HG03280 (cell line): ENCODE results near the gene GPR148.

Experiments
- ATAC-seq: cut with Tn5 transposase; IDR thresholded peaks from one replicate; pipeline ENCODE4 v1.9.1; 2021; ENCODE audit warnings: mild to moderate bottlenecking, moderate library complexity; ENCODE audit not compliant: unreplicated experiment

Gene GPR148

DNA sequence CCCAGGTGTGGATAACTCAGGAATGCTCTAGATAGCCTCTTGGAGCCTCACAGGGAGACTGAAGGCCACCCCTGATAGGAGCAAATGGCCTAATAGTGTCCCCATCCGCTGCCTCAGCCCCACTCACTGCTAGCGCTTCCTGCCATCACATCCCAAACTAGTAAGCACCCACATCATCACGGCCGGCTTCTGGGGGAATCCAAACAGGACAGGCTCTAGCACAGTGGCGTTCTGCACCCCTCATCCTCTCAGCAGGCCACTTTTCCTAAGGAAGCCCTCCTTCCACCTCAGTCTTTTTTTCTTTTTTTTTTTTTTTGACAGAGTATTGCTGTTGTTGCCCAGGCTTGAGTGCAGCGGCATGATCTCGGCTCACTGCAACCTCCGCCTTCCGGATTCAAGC, 20.2 kb downstream of the GPR148 start:
- no peak for ATAC-seq

DNA sequence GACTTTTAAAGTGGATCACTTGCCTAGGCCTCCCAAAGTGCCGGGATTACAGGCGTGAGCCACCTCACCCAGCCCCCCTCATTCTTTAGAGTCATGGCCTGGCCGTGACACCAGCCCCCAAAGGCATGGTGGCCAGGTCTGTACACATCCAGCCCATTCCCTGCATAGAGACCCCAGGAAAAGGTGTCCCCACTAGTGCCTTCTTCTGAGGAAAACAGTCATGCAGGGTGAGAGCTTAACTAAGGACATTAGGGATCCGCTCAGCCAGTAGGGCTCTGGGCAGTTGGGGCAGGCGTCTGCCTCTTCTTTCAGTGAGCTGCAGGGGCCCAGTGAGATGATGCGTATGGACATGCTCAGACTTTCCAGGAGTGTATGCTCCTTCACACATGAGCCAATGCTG, 20.8 kb downstream of the GPR148 start:
- ATAC-seq = no peak

DNA sequence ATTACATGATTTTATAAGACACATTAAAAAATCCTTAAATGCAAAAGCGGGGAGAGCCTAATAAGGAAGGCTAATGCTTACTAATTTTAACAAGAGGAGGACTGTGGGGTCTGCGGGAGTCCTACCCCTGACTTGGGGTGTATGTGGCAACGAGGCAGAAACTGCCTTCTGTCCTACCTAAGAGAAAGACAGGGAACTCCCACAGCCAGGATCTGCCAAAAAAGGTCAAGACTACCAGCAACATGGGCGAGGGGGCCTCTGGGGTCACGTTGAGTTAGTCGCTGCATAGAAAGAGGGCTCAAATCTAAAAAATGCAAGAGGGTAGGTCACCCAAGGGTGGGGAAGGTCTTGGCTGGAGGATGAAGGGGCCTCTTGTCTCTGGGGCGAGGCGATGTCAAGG, 25.9 kb downstream of the GPR148 start:
- ATAC-seq = no peak

DNA sequence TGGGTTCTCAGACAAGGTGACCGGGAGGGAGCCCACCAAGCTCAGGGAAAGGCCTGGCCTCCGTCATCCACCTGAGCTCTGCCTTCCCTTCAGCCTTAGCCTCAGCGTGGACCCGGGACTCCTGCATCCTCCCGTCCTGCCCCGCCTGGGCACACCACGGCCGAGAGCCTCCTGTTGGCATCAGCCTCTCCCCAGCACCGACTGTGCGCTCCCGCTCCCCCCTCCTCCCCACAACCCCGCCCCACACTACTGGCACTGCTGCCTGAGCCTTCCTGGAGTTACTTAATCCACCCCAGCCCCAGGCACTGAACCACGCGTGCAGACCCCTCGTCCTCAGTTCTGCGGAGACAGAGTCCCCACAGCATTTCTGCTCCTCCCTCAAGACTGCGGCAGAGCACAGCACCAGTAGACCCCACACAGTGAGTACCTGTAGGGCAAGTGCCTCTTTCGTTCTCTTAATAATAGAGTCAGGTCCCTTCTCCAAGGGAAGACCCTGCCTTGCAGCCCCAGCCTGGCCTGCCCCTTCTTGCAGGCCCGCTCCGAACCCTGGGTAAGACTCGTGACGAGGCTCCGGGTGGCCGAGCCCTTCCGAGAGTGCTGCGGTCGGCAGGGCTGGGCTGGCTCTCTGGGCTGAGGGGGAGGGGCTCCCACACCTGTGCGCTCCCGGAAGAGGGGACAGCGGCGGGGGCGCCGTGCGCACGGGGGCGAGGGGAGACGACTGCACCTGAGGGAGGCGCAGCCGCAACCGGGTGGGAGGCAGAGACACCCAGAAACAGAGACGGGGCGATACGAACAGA, 26.6 kb downstream of the GPR148 start, which contains the start of gene AMER3:
Gene AMER3, plus strand, starts transcription at position 285 of the 797 bp plus-strand sequence. CDS start 6,533 bp downstream, outside the sequence.
- peak; percentile 25 for ATAC-seq

DNA sequence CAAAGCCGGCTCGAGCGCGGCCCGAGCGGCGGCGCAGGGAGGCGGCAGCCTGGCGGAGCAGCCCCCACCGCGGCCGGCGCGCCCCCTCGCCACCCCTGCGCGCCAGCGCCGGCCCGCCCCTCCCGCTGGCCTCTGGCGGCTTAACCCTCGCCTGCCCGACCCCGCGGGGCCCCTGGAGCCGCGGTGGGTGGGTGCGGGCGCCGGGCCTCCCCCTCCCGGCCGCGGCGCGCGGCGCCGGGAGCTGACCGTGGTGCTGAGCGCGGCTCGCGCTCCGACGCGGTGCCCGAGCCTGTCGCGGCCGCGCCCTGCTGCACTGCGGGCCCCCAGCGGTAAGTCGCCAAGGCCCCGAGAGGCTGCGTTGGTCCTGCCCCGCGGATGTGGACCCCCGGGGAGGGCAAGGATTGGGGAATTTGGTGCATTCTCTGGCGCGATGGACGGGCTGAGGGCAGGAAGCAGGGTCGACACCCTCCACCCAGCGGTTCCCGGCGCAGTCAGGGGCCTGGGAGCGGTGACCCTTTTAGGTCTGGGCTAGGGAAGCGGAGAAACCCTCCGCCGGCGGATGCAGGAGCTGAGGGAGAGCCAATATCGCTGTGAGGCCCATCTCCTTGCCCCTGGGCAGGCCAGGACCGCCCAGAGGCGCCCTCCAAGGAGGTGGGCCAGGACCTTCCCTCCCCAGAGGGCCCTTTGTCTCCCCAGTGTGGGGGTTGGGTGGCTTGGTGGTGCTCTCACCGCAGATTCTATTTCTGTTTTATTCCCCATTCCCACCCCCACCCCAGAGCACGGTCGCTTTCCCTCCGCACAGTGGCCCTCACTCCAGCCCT, 27.4 kb downstream of the GPR148 start:
- peak; percentile 54 for ATAC-seq

DNA sequence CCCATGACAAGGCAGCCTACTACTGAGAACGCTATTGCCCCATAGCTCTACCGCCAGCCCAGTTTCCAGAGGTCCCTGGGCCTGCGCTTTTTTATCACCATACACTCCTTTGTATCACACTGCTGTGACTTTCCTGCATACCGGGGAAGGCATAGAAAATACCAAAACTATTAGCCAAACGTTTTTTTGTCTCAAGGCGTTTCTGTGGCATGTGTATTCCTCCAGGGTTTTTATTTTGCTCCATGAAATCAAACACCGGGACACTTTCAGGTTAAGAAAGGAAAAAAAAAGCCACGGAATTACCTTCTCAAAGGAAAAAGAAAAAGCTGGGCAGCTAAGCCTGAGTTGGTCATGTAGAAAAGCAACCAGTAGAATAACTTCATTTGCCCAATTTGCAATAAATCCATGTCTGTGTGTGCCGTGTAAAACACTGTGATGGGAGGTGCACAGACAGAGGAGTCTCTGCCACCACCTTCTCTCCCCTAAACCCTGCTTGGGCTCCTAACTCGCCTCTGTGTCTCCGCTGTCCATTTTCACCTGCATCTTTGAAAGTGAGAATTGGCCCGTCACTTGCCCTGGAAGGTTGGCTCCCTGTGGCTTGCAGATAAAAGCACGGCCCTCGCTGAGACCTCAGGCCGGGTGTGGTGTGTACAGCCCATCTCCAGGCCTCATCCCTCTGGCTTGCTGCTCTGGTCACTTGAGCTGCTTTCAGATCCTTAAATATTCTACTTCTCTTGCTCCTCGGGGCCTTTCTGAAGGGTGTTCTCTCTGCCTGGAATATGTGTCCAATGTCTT, 28.2 kb downstream of the GPR148 start:
- ATAC-seq = no peak

DNA sequence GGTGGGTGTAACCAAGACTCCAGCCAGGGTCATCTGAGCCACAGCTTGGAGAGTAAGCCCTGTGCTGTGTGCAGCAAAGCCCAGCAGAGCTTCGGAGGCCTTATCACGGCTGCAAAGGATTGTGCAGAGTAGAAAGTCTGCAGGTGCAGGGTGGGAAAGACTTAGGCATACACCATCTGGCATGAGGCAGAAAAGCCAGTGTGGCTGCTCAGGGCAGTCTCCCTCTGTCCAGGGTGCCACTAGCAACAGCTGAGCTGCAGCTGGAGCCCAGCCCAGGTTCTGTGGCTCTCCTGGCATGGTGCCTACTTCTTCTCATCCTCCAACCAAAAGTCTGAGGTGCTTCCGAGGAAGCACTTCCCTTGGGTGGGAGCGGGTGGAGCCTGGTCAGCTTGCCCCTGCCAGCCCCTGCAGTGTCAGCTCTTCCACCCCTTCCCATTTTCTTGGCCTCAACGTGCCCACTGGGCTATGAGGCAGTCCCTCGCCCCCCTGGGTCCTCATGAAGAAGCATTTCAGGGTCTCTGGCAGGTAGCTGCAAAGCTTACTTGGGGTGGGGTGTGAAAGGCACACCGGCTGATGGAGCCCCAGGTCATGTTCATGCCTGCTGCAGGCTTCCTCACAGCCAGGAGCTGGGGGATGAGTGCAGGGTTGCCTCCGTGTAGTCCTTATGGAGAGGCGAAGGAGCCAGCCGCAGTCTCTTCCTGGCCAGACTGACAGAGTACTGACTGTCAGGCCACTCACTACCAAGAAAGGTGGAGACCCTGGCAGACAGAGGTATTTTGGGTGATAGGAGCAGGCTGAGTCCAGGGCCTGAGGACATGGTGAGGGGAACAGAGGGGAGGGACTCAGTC, 31.3 kb downstream of the GPR148 start:
- no peak for ATAC-seq

DNA sequence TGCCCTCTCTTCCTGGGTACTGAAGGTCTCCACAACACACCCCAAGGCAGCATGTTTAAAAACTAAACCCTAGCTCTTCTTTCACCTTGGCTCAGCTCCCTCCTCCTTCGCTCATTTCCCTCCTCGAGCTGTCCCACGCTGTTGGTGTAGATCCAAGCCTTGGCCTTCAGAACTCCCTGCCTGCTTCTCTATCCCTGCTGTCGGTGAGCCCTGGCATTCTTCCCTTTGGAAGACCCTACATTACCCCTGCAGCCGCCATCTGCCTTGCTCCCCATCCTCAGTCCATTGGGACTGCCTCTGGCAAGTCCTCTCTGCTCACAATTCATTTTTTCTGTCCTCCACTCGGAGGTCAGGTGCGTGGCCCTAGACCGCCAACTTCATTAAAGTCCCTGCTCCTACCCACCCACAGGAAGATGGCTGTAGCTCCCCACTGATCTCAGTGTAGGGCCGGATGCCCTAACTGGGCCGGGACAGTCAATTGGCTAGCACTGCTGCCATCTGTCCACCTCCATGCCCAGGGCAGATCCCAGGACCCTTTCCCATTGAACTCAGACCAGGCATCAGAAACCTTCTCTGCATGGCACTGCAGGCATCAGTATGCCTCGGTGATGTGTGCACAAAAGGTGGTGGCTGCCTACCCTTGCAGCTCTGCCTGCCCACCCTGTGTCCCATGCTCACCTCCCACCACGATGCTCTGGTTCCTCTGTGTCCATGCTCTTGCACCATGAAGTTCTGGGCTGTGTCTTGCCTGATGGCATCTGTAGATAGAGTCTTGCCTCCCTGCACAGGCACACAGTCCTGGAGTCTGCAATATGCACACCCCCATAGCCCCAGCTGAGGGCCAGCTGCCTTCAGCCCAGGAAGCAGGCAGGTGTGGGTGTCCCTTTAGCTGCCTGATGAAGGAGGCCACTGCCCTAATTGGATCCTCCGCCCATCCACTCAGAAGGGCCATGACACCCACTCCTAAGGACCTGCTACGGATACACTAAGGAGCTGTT, 32.2 kb downstream of the GPR148 start:
- ATAC-seq = no peak

DNA sequence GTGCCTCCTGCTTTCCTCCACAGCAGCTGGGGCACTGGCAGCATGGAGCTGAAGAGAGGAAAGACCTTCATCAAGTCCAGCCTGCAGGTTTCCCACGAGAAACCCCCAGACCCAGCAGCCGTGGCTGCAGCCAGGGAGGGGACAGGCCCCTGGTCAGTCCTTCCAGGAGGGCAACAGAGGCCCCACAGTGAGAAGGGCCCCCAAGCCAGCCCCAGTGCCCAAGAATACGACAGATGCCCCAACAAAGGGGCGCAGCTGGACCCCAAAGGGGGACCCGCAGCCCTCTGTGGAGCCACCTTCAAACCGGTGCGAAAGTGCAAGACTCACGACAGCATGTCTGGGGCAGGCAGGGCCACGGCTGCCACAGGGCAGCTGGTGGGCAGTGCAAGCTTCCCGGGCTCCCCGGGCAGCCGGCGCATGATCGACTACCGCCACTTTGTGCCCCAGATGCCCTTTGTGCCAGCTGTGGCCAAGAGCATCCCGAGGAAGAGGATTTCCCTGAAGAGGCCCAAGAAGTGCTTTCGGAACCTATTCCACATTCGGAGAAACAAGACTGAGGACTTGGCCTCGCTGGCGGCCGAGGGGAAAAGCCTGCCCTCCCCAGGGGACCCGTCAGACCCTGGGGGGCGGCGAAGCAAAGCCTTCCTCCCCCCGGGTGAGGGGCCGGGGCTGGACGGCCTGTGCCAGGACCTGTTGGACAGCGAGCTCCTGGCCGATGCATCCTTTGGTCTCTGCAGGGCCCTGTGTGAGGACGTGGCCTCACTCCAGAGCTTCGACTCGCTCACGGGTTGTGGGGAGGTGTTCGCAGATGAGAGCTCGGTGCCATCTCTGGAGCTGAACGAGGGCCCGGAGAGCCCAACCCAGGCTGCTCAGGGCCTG, 33.4 kb downstream of the GPR148 start:
- ATAC-seq = no peak

DNA sequence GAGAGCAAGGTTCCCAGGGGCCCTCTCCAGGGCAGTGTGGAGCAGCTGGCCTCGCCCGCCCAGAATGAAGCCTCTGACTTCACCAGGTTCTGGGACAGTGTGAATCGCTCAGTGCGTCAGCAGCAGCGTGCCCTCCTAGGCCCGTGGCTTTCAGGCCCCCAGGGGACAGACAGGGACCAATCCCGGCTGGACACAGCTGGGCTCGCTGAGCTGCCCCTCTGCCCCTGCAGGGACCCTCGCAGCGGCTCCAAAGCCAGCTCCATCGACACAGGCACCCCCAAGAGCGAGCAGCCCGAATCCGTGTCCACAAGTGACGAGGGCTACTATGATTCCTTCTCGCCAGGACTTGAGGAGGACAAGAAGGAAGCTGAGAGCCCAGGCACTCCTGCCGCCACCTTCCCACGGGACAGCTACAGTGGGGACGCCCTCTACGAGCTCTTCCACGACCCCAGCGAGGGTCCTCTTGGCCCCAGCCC, 34.1 kb downstream of the GPR148 start:
- ATAC-seq = no peak

DNA sequence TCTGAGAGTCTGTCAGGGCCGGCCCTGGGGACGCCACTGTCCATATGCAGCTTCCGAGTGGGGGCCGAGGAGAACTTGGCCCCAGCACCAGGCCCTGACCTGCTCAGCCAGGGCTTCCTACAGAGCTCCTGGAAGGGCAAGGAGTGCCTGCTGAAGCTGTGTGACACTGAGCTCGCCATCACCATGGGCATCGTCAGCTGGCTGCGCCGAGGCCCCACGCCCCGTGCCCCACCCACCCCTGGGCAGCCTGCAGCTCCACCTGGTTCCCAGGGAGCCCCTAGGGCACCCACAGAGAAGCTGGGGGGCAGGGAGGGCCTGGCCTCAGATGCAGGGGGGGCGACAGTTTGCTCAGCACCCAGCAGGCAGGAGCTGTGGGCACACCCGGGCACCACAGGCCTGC, 34.5 kb downstream of the GPR148 start:
- ATAC-seq = no peak

DNA sequence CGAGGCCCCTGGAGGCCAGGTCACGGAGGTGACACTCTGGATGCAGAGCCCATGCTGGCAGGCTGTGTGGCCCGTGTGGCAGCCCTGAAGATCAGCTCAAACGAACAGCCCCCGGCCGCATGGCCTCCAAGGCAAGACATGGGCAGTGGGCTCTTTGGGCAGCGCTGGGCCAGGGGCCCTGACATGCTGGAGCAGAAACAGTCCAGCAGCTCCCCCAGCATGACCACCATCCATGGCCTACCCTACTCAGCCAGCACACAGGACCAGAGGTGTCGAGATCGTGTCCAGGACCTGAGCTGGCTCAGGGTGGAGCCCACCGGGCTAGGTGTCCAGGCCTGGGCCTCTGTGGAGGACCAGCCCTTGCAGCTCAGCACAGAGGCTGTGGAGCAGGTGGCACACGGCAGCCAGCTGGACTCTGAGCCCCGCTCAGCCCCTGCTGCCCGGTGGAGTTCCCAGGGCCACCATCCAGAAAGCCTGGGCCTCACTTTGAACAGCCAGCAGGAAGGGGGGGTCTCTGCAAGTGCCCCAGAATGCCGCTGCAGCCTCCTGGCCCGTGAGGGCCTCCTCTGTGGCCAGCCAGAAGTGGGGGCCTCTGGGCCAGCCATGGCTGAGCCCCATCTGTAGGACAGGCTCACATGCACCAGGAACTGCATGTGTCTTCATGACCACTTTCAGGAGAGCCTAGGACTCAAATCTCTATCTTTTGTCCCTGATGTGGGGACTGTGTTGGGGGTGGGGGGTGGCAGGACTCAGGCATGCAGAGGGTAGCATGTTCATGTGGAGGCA, 35.4 kb downstream of the GPR148 start:
- ATAC-seq = no peak

DNA sequence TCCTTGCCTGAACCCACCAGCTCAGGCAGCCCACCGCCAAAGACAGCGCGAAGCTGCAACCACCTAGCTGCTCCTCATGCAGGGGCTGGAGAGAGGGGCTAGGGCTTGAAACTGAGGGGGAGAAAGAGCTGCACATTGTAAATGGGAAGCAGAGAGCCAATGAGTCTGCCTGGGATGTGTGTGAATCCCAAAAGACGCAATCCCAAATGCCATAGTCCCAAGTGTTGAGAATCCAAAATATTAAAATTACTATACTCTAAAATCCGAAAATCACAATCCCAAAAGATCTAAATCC, 35.9 kb downstream of the GPR148 start:
- ATAC-seq = no peak

DNA sequence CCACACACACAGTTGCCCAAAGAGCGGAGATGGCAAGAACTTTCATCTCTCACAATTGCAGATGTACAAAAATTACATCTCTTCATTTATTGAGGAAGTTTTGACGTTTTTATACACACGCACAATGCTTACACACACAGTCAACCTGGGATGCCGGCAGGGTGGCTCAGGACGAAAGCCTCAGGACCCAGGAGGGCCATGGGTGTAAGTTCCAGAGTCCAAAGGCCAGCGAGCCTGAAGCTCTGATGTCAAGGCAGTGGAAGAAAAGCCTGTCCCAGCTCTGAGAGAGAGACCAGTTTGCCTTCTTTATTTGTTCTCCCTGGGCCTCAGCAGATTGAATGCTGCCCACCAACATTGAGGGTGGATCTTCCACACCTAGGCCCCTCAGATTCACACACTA, 36.6 kb downstream of the GPR148 start:
- ATAC-seq = no peak

DNA sequence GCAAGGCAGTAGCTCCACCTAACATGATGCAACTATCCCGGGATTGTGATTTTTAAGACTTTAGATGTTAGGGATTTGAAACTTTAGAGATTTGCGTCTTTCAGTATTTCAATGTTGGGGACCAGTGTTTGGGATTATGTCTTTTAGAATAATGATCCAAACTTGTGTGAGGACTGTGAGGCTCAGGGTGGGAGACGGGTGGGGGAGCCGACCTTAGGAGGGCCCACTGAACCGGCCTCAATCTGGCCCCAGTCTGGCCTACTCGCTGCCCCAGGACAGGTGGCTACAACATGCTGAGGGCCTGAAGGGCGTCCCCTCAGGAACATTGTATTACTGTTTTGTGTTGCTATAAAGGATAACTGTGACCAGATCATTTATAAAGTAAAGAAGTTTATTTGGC, 37.2 kb downstream of the GPR148 start:
- no peak for ATAC-seq

DNA sequence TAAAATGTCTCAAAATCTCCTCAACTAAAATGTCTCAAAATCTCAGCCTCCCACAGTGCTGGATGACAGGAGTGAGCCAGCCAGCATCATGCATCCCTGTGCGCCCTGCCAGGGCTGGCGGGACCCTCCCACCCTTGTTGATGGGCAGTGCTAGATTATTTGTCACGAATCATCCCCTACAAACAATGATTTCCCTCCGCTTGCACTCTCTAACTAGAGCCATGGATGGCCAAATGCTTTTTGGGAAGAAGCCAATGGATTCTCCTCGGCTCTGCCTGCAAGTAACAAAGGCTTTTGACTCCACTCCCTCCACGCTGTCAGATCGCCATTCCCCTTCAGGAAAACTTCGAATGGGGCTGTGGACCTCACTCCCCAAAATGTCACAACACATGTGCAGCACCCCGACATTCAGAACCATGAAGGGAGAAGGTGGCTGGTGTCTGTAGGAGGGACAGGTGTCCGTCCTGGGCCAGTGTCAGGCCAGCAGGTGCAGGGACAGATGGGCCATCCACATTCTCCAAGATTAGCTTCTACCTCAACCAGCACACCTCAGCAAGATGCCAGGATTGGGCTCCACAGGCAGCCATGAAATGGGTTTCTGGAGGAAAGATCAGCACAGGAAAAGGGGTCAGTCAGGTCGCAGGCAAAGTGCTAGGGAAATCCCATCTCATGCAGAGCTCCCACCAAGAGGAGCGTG, 38.0 kb downstream of the GPR148 start:
- ATAC-seq = no peak

DNA sequence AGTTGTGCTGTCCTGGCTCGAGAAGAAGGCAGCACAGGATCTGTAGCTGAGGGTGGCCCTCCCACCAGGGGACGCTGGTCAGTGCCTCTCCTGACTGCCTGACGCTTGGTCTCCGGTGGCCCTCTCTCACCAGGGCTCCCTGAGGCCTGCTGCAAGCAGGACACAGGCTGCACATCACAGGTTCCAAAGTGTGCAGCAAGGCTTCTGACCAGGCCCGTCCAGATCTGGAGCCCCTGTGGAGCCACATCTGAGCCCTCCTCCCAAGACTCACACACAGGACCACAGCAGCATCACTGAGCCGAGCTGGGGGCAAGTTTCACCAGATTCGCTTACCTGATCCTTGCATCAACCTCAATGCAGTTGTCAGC, 38.5 kb downstream of the GPR148 start:
- no peak for ATAC-seq
